ENCODE measurements around the gene CPEB4.

CPEB4 gene

DNA sequence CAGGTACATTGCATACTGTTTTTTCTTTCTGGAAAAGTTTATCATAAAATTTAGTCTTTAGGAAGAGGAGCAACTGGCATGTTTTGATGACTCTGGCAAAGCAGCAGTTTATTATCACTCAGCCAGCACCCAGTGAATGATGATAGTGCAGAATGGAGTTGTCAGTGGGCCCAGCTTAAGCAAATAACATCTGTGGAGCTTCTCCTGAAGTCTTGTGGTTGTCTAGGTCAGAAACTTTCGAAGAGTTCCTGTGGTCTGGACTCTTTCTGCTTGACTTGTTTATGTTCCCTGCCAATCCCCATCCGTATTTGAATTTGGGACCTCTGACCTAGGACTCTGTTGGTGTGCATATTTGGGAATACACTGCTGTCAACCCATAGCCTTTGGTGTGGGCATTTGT lies 62.7 kb downstream of the CPEB4 start:
- DNase-seq = no peak

GRCh38 chr5:173953528-173954090 lies 65.5 kb downstream of the CPEB4 start:
- DNase-seq = no peak

DNA sequence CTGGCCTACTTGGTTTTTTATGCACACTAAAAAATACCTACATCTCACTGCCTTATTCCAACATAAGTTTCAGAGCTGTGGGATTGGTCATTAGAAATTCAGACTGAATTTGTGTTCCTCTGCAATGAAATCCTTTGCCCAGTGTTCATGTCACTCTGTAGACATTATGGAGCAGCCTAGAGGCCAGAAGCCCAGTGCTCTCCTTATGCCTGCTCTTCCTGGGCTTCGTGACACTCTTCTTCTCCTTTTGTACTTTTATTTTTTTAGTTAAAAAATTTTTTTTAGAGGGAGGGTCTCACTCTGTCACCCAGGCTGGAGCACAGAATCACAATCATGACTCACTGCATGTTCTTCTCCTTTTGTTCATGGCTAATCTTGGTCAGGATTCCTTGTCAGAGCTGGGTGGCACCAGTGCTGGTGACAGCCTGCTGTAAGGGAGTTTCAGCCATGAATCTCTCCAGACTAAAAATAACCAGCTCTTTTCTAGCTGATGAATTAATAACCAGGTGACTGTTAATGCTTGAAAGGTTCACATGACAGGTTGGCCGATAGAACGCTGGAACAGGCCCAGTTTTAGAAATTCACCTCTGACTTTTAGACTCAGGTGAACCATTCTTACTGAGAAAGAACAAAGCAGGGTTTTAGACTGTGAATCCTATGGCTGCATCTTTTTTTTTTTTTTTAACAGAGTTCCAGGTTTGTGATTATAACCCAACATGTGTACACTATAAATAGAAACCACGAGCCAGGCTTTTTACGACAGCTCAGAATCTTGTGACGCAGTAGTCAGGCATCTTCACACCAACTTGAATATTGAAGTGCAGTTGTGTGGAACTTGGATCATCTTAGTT lies 66.7 kb downstream of the CPEB4 start:
- no peak for DNase-seq

- DNase-seq = no peak
Measured at GRCh38 chr5:173960986-173961385, 72.8 kb downstream of the CPEB4 start.

DNA sequence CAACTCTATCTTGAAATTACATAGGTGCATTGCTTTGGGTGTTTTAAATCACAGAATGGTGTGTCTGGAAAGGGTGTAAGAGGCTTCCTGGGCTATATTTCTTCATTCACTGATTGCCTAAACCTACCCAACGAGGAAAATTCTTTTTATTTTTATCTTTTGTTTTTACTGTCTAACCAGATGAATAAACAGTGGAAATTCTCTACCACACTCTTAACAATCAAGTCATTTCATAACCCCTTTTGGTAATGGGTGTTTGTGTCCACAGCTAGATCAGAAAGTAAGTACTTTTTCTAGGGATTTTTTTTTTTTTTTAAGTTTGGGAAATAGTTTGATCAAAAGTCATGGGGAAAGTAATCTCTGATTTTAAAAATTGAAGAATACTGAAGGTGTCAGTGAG lies 73.3 kb downstream of the CPEB4 start:
- no peak for DNase-seq

GRCh38 chr5:173962436-173962972 lies 74.4 kb downstream of the CPEB4 start:
- no peak for DNase-seq

GRCh38 chr5:173963182-173963838 lies 75.2 kb downstream of the CPEB4 start:
- no peak for DNase-seq

- peak; percentile 87 for DNase-seq
Measured at GRCh38 chr5:173963867-173964441, 75.8 kb downstream of the CPEB4 start.

GRCh38 chr5:173964506-173964905 lies 76.4 kb downstream of the CPEB4 start:
- DNase-seq = no peak

DNA sequence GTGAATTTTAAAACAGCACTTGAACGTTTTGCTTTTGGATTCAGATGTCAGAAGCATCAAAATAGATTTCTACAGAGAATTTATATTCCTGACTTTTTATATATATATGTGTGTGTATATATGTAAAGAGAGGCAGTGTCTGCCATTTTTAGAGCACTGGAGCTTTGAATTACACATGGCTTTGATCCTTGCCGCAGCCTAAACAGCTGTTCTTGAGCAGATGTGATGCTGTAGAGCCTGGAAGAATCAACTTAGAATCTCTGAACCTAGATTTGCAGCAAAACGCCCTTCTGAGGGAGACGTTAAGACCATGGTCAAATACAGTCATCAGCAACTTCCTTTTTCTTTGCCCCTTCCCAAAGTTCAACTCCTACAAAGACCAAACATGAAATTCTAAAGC lies 79.1 kb downstream of the CPEB4 start:
- no peak for DNase-seq

DNA sequence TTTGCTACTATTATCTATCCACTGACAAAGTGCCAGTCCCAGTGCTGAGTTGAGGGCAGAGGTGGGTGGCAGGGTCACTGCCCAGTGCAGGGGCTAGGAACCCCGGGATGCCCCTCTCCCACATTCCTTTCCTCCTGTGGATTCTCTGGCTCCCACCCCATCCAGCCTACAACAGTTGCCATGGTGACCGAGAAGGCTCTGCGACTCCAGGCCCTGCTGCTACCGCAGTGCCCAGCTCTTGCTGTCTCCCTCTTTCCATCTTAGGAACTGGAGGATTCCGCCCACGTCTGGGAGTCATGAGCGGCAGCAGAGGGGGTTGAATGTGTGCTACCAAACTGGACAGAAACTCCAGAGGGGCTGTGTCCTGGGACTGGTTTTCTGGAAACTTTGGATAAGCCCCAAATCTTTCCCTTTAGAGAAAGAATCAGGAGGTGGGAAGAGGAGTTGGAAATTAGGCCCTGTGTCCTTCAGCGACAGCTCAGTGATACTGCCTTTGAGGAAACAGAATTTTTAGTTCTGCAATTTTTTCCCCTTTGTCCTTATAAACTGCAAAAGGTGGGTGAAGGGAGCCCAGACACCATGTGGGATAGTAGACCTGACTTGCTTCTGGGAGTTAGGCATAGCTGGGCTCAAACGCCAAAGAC lies 80.1 kb downstream of the CPEB4 start:
- no peak for DNase-seq

DNA sequence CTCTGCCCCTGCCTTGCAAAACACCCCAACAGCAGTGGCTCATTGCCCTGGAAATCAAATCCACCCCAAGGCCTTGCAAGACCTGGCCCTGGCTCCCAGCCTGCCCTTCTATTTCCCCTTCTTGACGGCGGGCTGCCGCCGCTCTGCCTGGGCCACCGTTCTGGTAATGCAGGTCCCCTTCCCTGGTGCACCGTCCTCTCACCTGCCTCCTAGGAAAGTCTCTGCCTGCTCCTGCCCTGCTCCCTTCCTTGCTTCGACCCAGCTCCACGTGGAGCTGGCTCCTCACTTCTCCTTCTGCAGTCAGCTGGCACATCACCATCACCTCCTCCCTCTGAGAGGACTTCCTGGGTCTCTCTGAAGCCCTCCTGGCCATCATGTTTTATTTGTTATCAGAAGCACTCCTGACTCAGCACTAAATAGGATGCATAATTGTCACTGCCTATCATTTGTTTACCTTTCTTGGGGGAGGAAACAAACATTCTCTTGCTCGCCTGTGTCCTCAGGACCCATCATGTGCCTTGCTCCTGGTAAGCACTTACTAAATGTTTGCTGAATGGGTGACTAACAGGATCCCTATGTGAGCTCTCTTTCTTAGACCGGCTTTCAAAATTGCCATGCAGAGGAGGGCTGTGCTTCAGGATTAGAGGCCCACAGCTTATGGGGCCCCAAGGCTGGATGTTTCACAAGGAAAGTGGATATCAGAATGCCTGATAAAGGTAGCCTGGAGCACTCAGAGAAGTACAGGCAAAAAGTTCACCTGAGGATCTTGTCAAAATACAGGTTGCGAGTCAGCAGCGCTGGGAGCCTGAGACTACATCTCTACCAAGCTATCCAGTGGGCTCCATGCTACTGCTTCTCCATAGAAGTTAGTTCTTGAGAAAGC lies 81.3 kb downstream of the CPEB4 start:
- DNase-seq = peak; percentile 18

DNA sequence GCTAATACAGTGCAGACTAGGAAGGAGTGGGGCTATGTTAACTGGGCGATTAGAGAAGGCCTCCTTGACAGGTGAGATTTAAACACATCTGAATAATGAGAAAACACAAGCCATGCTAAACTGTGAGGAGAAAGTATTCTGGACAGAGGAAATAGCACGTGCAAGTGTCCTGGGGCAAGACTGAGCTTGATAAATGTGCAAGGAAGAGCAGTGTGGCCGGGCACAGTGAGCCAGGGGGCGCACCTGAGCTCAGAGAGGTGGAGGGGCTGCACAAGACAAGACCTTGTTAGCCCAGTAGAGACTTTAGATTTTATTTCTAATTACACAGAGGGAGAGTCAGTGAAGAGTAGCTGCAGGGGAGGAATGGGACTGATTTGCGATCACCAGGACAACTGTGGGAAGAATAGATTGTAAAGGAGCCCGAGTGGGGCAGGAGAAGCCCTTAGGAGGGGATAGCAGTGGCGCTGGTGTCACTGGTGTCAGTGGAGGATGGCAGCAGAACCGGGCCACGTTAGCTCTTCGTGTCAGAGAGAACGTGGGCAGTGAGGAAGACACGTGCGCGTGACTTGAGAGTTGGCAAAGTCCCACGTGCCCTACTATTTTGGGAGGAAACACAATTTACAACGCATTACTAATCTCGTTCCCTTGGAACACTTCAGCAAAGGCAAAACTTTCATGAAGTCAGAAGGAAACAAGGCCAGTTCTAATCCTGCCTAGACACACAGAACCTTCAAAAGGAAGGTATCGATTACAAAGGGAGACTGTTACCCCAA lies 82.9 kb downstream of the CPEB4 start:
- no peak for DNase-seq

- no peak for DNase-seq
Measured at GRCh38 chr5:173971681-173972345, 83.7 kb downstream of the CPEB4 start.

- no peak for DNase-seq
Measured at GRCh38 chr5:173972607-173972924, 84.4 kb downstream of the CPEB4 start.

- DNase-seq = no peak
Measured at GRCh38 chr5:173972925-173973615, 84.9 kb downstream of the CPEB4 start.

GRCh38 chr5:173973616-173973969 lies 85.4 kb downstream of the CPEB4 start:
- no peak for DNase-seq

GRCh38 chr5:173974688-173975239 lies 86.6 kb downstream of the CPEB4 start:
- DNase-seq = no peak

GRCh38 chr5:173981185-173981761 lies 93.1 kb downstream of the CPEB4 start:
- no peak for DNase-seq

Data from DMS153 (cell line).